Neural progenitor cell (in vitro differentiated cells): ENCODE measurements around the gene INPP5D. TPM values are rescaled to one million over a fixed set of nuclear protein-coding genes. Genes with fewer than 3 reads are reported as not detected.

Experiments used
- DNase-seq: peaks from one replicate; pipeline ENCODE4 v3.0.0-alpha.2; 2016; ENCODE audit warnings: low spot score
- H2AFZ ChIP-seq: fragments of 200-600 bp; sonication (generic); replicated peaks from 2 replicates; pipeline ENCODE4 v1.6.1; 2016; ENCODE audit warnings: antibody characterized with exemption
- H3F3A ChIP-seq: fragments of 200-600 bp; sonication (generic); 2 replicates; pipeline ENCODE4 v1.6.1; 2016; ENCODE audit warnings: antibody characterized with exemption, low read depth
- H3K27ac ChIP-seq: fragments of 200-600 bp; sonication (generic); 2 replicates; pipeline ENCODE4 v1.5.1; 2016; ENCODE audit warnings: mild to moderate bottlenecking
- H3K27me3 ChIP-seq: fragments of 200-600 bp; sonication (generic); 2 replicates; pipeline ENCODE4 v1.6.1; 2016; ENCODE audit warnings: mild to moderate bottlenecking, moderate library complexity
- H3K36me3 ChIP-seq: fragments of 200-600 bp; sonication (generic); 2 replicates; pipeline ENCODE4 v1.5.1; 2016
- H3K4me1 ChIP-seq: fragments of 200-600 bp; sonication (generic); 2 replicates; pipeline ENCODE4 v1.6.1; 2016; ENCODE audit warnings: mixed run types
- H3K4me2 ChIP-seq: fragments of 200-600 bp; sonication (generic); 2 replicates; pipeline ENCODE4 v1.6.1; 2016
- H3K4me3 ChIP-seq: fragments of 200-600 bp; sonication (generic); 2 replicates; pipeline ENCODE4 v1.5.1; 2016
- H3K79me2 ChIP-seq: fragments of 200-600 bp; sonication (generic); 2 replicates; pipeline ENCODE4 v1.6.1; 2016; ENCODE audit warnings: low read depth
- H3K9ac ChIP-seq: fragments of 200-600 bp; sonication (generic); 2 replicates; pipeline ENCODE4 v1.6.1; 2016
- H3K9me3 ChIP-seq: fragments of 200-600 bp; sonication (generic); 2 replicates; pipeline ENCODE4 v1.5.1; 2016; ENCODE audit warnings: low read depth
- H4K20me1 ChIP-seq: fragments of 200-600 bp; sonication (generic); 2 replicates; pipeline ENCODE4 v1.6.1; 2016; ENCODE audit warnings: low read depth
- H3K27ac Mint-ChIP-seq: 3 replicates; pipeline ENCODE4 v1.8.0; 2021; ENCODE audit warnings: mixed read lengths
- H3K27me3 Mint-ChIP-seq: 2 replicates; pipeline ENCODE4 v1.8.0; 2022; ENCODE audit warnings: low read depth, mild to moderate bottlenecking, inconsistent platforms, moderate library complexity, mixed read lengths; ENCODE audit not compliant: insufficient read depth
- H3K36me3 Mint-ChIP-seq: 3 replicates; pipeline ENCODE4 v1.8.0; 2021; ENCODE audit warnings: mixed read lengths
- H3K4me1 Mint-ChIP-seq: 3 replicates; pipeline ENCODE4 v1.8.0; 2021; ENCODE audit warnings: mixed read lengths
- H3K4me3 Mint-ChIP-seq: 3 replicates; pipeline ENCODE4 v1.8.0; 2021; ENCODE audit warnings: mild to moderate bottlenecking, moderate library complexity, mixed read lengths
- H3K9me3 Mint-ChIP-seq: 3 replicates; pipeline ENCODE4 v1.8.0; 2020; ENCODE audit warnings: mixed read lengths
- EZH2 ChIP-seq: fragments of 200-600 bp; sonication (generic); IDR thresholded peaks from 2 replicates; pipeline ENCODE4 v1.6.1; 2017; ENCODE audit warnings: antibody characterized with exemption, mild to moderate bottlenecking, moderate library complexity
- EZH2phosphoT487 ChIP-seq: fragments of 200-600 bp; sonication (generic); IDR thresholded peaks from 2 replicates; pipeline ENCODE4 v1.6.1; 2017; ENCODE audit warnings: antibody characterized with exemption
- total RNA-seq: library from RNA; depleted of rRNA; stranded (reverse); fragments of >200 nt; gene quantifications from 2 replicates; pipeline ENCODE4 v1.2.3, GENCODE V29; 2015; ENCODE audit warnings: low replicate concordance
- TF ChIP-seq, protein P1 (sequence below): fragments of 200-600 bp; sonication (generic); IDR thresholded peaks from 2 replicates; pipeline ENCODE4 v1.5.1; 2017; ENCODE audit warnings: antibody characterized with exemption, mild to moderate bottlenecking

INPP5D gene
- total RNA-seq, 1 donor from 2014 or later, result 4.2 TPM

DNA sequence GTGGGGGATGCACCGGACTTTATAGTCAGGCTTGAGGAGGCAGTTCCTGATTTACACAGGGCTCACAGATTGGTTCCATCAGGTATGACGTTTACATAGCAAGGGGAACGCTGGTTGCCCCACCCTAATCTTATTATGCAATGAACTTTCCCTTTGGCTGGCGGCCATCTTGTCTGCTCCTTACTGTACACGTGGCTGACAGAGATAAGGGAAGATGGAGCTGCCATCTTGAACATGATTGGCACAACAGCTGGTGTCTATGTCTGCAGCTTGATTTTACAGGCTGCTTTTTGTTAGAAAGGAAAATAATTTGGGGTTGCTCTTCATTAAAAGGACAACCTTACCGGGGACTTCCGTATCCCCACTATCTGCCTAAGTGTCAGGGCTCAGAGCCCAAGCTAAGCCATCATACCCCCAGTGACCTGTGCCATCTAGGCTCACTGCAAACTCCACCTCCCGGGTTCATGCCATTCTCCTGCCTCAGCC is 157.8 kb downstream of the INPP5D start:
- Histone ChIP-seq H3K9me3 (no peaks in the 10 kb centered on the region), H3K27me3 (no peaks in the 10 kb centered on the region), H4K20me1 (no peaks in the 10 kb centered on the region), H3K79me2 (no peaks in the 10 kb centered on the region), H3K27ac (no peak overlapping the region), H3K4me3 (no peak overlapping the region), H3K9ac (no peak overlapping the region), H3K4me1 (peaks cover 12% of the 10 kb centered on the region), H3K4me2 (no peak overlapping the region), H3K36me3 (no peaks in the 10 kb centered on the region), H3F3A (no peaks in the 10 kb centered on the region), H2AFZ (no peak overlapping the region)
- TF ChIP-seq, protein P1, sequence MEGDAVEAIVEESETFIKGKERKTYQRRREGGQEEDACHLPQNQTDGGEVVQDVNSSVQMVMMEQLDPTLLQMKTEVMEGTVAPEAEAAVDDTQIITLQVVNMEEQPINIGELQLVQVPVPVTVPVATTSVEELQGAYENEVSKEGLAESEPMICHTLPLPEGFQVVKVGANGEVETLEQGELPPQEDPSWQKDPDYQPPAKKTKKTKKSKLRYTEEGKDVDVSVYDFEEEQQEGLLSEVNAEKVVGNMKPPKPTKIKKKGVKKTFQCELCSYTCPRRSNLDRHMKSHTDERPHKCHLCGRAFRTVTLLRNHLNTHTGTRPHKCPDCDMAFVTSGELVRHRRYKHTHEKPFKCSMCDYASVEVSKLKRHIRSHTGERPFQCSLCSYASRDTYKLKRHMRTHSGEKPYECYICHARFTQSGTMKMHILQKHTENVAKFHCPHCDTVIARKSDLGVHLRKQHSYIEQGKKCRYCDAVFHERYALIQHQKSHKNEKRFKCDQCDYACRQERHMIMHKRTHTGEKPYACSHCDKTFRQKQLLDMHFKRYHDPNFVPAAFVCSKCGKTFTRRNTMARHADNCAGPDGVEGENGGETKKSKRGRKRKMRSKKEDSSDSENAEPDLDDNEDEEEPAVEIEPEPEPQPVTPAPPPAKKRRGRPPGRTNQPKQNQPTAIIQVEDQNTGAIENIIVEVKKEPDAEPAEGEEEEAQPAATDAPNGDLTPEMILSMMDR, result no peak
- TF ChIP-seq EZH2 (no peak), EZH2phosphoT487 (no peak)
- Mint-ChIP-seq H3K4me1 (peaks cover 7% of the 10 kb centered on the region), H3K9me3 (no peaks in the 10 kb centered on the region), H3K36me3 (no peaks in the 10 kb centered on the region), H3K4me3 (no peak overlapping the region), H3K27ac (no peak overlapping the region), H3K27me3 (peaks cover 3% of the 10 kb centered on the region)
- DNase-seq, result no peak

DNA sequence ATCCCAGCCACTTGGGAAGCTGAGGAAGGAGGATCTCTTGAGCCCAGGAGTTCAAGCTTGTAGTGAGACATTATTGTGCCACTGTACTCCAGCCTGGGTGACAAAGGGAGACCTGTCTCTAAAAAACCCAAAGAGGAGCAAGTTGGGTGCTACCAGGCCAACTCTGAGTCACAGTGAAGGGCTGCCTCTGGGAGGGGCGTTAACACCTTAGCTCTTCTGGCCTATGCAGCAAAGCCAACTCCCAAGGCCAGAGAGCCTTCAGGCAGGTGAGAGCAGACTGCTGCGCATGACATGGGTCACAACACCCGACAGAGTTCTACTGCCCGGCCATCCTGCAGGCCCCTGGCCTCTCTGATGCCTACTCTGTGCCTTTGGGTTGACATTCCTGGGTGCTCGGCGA is 158.7 kb downstream of the INPP5D start:
- Histone ChIP-seq H2AFZ (no peak overlapping the region), H3K27ac (no peak overlapping the region), H3K79me2 (no peaks in the 10 kb centered on the region), H3K4me3 (no peak overlapping the region), H3K36me3 (no peaks in the 10 kb centered on the region), H3K4me1 (peaks cover 12% of the 10 kb centered on the region), H3K27me3 (no peaks in the 10 kb centered on the region), H3K9me3 (no peaks in the 10 kb centered on the region), H3K4me2 (no peak overlapping the region), H4K20me1 (no peaks in the 10 kb centered on the region), H3K9ac (no peak overlapping the region), H3F3A (no peaks in the 10 kb centered on the region)
- Mint-ChIP-seq H3K36me3 (no peaks in the 10 kb centered on the region), H3K4me1 (peaks cover 7% of the 10 kb centered on the region), H3K9me3 (no peaks in the 10 kb centered on the region), H3K4me3 (no peak overlapping the region), H3K27me3 (peaks cover 2% of the 10 kb centered on the region), H3K27ac (no peak overlapping the region)
- DNase-seq, result no peak
- TF ChIP-seq EZH2phosphoT487 (no peak), EZH2 (no peak)
- TF ChIP-seq, protein P1, result no peak

DNA sequence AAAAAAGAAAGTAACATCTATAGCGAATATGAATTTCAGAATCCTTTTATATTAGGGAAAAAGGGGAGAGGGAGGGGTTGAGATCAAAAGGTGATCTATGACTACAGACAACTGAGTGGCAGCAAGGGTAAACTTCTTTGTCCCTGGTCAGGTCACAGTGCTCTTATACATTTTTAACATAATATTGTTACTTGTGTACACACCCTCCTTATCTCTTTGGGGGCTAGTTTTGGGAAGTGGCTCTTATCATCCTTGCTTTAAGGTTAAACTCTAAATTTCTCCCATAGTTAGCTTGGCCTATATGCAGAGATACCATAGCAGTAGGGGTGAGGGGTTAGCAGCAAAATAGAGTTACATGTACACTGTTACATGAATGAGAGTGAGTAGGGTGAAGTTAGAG is 159.7 kb downstream of the INPP5D start:
- no peak overlapping the region for H3K4me2 ChIP-seq
- H3K27me3 ChIP-seq, result no peaks in the 10 kb centered on the region
- H3K4me1 ChIP-seq, result peaks cover 12% of the 10 kb centered on the region
- Mint-ChIP-seq H3K4me1 (peaks cover 7% of the 10 kb centered on the region), H3K36me3 (no peaks in the 10 kb centered on the region), H3K9me3 (no peaks in the 10 kb centered on the region), H3K27me3 (peaks cover 2% of the 10 kb centered on the region), H3K4me3 (no peak overlapping the region), H3K27ac (no peak overlapping the region)
- TF ChIP-seq, protein P1, result no peak
- TF ChIP-seq EZH2 (no peak), EZH2phosphoT487 (no peak)
- no peak overlapping the region for H3K9ac ChIP-seq
- H3K27ac ChIP-seq, result no peak overlapping the region
- H2AFZ ChIP-seq, result no peak overlapping the region
- H3K4me3 ChIP-seq, result no peak overlapping the region
- no peak for DNase-seq
- no peaks in the 10 kb centered on the region for H3K36me3 ChIP-seq
- no peaks in the 10 kb centered on the region for H4K20me1 ChIP-seq
- no peaks in the 10 kb centered on the region for H3K9me3 ChIP-seq
- no peaks in the 10 kb centered on the region for H3K79me2 ChIP-seq
- no peaks in the 10 kb centered on the region for H3F3A ChIP-seq
